Measurements from ENCODE around the gene LTBP1. TPM values are rescaled to one million over a fixed set of nuclear protein-coding genes. Genes with fewer than 3 reads are reported as not detected.

Gene LTBP1
- total and polyA plus RNA-seq, 7 experiments from 2014 or later, result 0.29 to 2.1 TPM; not detected in 5

DNA sequence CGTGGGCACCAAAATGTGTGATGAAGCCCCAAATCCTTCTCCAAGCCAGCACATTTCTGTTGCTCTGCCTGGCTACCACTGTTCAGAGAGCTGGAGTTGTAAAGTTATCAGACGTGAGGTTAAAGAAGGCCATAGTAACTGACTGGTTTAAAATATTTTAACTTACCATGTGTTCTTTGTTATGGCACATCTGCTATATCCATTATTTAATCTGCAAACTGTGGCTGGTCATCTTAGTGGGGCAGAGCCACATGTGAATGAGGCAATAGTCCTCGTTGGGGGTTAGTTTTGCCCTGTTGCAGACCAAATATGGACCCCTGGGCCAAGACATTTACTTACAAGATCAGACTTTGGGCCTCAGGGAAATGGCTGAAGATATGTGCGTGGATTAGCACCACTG, 315.3 kb downstream of the LTBP1 start:
- CTCF ChIA-PET, result no interaction called here
- ATAC-seq, result no peak
- no peaks in the 10 kb centered on the region for H3K4me1 Mint-ChIP-seq

DNA sequence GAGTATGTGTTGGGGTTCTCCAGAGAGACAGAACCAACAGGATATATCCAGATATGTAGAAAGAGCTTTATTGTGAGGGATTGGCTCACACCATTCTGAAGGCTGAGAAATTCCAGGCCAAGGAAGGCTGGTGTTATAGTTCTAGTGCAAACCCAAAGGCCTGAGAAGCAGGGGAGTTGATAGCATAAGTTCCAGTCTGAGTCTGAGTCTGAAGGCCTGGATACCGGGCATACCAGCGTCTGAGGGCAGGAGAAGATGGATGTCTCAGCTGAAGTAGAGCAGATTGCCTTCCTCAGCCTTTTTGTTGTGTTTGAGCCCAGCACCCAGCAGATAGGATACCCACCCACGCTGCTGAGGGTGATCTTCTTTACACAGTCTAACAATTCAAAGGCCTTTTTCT, 318.0 kb downstream of the LTBP1 start:
- no peaks in the 10 kb centered on the region for H3K36me3 ChIP-seq (ENCODE audit: control insufficient read depth in 2 of 3, insufficient read depth in 3 of 3, low read length in 3 of 3)
- no peaks in the 10 kb centered on the region for H3K9me3 ChIP-seq (ENCODE audit: control insufficient read depth in 2 of 3, low read length in 3 of 3)
- H3K4me1 Mint-ChIP-seq, result no peaks in the 10 kb centered on the region
- H3K4me1 ChIP-seq (ENCODE audit: control insufficient read depth in 2 of 2, insufficient read depth in 2 of 2, low read length in 2 of 2), result no peaks in the 10 kb centered on the region
- no peak overlapping the region for H3K4me3 ChIP-seq (ENCODE audit: low read length)
- H3K9me3 Mint-ChIP-seq, result peaks cover 0 to 5% (median 0%) of the 10 kb centered on the region in 11 donors
- POLR2A ChIA-PET, result no interaction called here
- H3K27ac Mint-ChIP-seq, result no peak overlapping the region
- no peaks in the 10 kb centered on the region for H3K27me3 ChIP-seq (ENCODE audit: control insufficient read depth in 2 of 2, insufficient read depth in 2 of 2, low read length in 2 of 2)
- CTCF ChIA-PET, result no interaction called here
- no peak overlapping the region for H3K4me3 Mint-ChIP-seq
- DNase-seq (no peak), ATAC-seq (no peak)
- no peak overlapping the region for H3K27ac ChIP-seq (ENCODE audit: low read depth, low read length)
- intact Hi-C loops (cut with micrococcal nuclease), result no loop called here
- peaks cover 0 to 3% (median 0%) of the 10 kb centered on the region in 5 donors for H3K36me3 Mint-ChIP-seq
- peaks cover 0 to 16% (median 9%) of the 10 kb centered on the region in 5 donors for H3K27me3 Mint-ChIP-seq

More for the DNA sequence above, 315.3 kb downstream of the LTBP1 start:
- H3K9me3 ChIP-seq (ENCODE audit: control insufficient read depth in 2 of 3, low read length in 3 of 3), result no peaks in the 10 kb centered on the region
- H3K36me3 Mint-ChIP-seq, result no peaks in the 10 kb centered on the region
- no peak overlapping the region for H3K4me3 ChIP-seq (ENCODE audit: low read length)
- H3K27me3 ChIP-seq (ENCODE audit: control insufficient read depth in 2 of 2, insufficient read depth in 2 of 2, low read length in 2 of 2), result no peaks in the 10 kb centered on the region
- H3K36me3 ChIP-seq (ENCODE audit: control insufficient read depth in 2 of 3, insufficient read depth in 3 of 3, low read length in 3 of 3), result no peaks in the 10 kb centered on the region
- peaks cover 0 to 29% (median 11%) of the 10 kb centered on the region in 5 donors for H3K27me3 Mint-ChIP-seq
- H3K4me1 ChIP-seq (ENCODE audit: control insufficient read depth in 2 of 2, insufficient read depth in 2 of 2, low read length in 2 of 2), result no peaks in the 10 kb centered on the region
- no peaks in the 10 kb centered on the region for H3K9me3 Mint-ChIP-seq
- no peak for DNase-seq
- POLR2A ChIA-PET, result no interaction called here
- H3K27ac Mint-ChIP-seq, result no peak overlapping the region
- H3K27ac ChIP-seq (ENCODE audit: low read depth, low read length), result no peak overlapping the region
- H3K4me3 Mint-ChIP-seq, result no peak overlapping the region
- intact Hi-C loops (cut with micrococcal nuclease), result no loop called here

DNA sequence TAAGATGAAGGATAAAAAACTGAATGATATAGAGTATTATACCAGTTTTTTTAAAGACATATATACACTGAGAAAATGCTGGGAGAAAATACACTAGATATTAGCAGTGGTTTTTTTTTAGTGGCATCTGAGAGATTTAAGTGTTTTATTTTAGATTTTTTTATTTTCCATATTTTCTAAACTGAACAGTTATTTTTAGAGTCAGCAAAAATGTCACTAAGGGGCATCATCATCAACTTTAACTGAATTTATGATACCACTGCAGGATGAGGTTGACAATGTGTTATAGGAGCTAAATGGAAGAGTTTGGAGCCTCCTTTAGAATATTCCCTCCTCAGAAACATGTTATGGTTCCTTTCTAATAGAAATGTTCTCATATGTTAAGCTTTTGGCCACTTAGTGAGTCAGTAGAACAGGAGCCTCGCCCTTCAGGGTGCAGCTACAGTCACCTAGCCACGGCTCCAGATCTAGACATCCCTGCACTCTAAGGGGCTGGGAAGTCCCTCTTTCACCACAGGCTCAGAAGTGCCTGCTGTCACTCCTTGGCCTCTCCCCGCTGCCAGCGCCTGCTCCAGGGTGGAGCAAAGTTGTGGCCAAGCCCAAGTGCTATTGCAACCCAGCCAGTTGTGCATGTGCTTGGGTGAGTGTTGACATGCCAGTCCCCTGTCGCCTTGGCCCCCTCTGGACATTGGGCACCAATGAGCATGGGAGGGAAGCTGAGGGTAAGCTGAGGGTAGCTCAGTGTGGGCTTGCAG, 319.0 kb downstream of the LTBP1 start:
- peaks cover 0 to 3% (median 0%) of the 10 kb centered on the region in 5 donors for H3K36me3 Mint-ChIP-seq
- ChIA-PET CTCF (no interaction called here), POLR2A (no interaction called here)
- H3K27me3 Mint-ChIP-seq, result peaks cover 0 to 16% (median 7%) of the 10 kb centered on the region in 5 donors
- DNase-seq (no peak), ATAC-seq (no peak)
- Histone ChIP-seq H3K27me3 (ENCODE audit: control insufficient read depth in 2 of 2, insufficient read depth in 2 of 2, low read length in 2 of 2) (no peaks in the 10 kb centered on the region), H3K36me3 (ENCODE audit: control insufficient read depth in 2 of 3, insufficient read depth in 3 of 3, low read length in 3 of 3) (no peaks in the 10 kb centered on the region), H3K9me3 (ENCODE audit: control insufficient read depth in 2 of 3, low read length in 3 of 3) (no peaks in the 10 kb centered on the region), H3K4me1 (ENCODE audit: control insufficient read depth in 2 of 2, insufficient read depth in 2 of 2, low read length in 2 of 2) (no peaks in the 10 kb centered on the region), H3K4me3 (ENCODE audit: low read length) (no peak overlapping the region), H3K27ac (ENCODE audit: low read depth, low read length) (no peak overlapping the region)
- no peaks in the 10 kb centered on the region for H3K4me1 Mint-ChIP-seq
- H3K9me3 Mint-ChIP-seq, result peaks cover 0 to 5% (median 0%) of the 10 kb centered on the region in 11 donors
- H3K27ac Mint-ChIP-seq, result no peak overlapping the region
- no peak overlapping the region for H3K4me3 Mint-ChIP-seq
- intact Hi-C loops (cut with micrococcal nuclease), result no loop called here

DNA sequence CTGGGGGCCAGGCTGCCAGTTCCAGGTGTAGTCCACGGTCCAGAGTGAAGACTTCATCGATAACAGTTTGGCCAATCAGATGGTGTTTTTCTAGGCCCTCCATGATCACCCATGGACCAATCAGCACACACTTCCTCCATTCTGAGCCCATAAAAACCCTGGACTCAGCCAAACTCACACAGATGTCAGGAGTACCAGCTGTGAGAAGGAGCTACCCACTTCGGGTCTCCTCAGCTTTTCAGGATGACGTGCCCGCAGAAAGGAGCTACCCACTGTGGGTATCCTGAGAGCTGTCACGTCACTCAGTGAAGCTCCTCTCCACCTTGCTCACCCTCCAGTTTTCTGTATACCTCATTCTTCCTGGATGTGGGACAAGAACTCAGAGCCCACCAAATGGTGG, 319.7 kb downstream of the LTBP1 start:
- Histone ChIP-seq H3K4me1 (ENCODE audit: control insufficient read depth in 2 of 2, insufficient read depth in 2 of 2, low read length in 2 of 2) (no peaks in the 10 kb centered on the region), H3K9me3 (ENCODE audit: control insufficient read depth in 2 of 3, low read length in 3 of 3) (no peaks in the 10 kb centered on the region), H3K27ac (ENCODE audit: low read depth, low read length) (no peak overlapping the region), H3K27me3 (ENCODE audit: control insufficient read depth in 2 of 2, insufficient read depth in 2 of 2, low read length in 2 of 2) (no peaks in the 10 kb centered on the region), H3K4me3 (ENCODE audit: low read length) (no peak overlapping the region), H3K36me3 (ENCODE audit: control insufficient read depth in 2 of 3, insufficient read depth in 3 of 3, low read length in 3 of 3) (no peaks in the 10 kb centered on the region)
- DNase-seq (no peak), ATAC-seq (no peak)
- Mint-ChIP-seq H3K36me3 (peaks cover 0 to 3% (median 0%) of the 10 kb centered on the region in 5 donors), H3K27ac (no peak overlapping the region), H3K4me3 (no peak overlapping the region), H3K9me3 (peaks cover 0 to 5% (median 0%) of the 10 kb centered on the region in 11 donors), H3K4me1 (no peaks in the 10 kb centered on the region), H3K27me3 (peaks cover 0 to 9% (median 6%) of the 10 kb centered on the region in 5 donors)
- CTCF ChIA-PET, result no interaction called here
- intact Hi-C loops (cut with micrococcal nuclease), result no loop called here
- POLR2A ChIA-PET, result no interaction called here

DNA sequence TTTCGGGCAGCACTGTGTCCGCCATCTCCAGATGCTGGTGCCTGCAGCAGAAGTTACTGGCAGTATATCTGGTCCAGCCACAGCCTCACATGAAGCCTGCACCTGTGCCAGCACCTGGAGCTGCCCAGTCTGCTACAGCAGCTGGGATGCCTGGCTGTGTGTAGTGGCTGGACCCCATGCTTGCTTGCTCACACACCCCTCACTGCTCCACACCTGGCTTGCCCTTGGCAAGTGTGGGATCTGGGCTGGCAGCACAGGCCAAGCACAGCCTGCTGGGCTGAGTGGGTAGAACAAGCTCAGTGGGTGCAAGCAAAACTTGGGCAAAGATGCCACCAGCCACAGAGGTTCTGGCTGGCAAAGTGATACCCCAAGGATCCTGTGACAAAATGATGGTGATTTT, 320.3 kb downstream of the LTBP1 start:
- peaks cover 0 to 3% of the 10 kb centered on the region in 2 donors for H3K4me1 ChIP-seq (ENCODE audit: control insufficient read depth in 2 of 2, insufficient read depth in 2 of 2, low read length in 2 of 2)
- DNase-seq (no peak), ATAC-seq (no peak)
- H3K36me3 ChIP-seq (ENCODE audit: control insufficient read depth in 2 of 3, insufficient read depth in 3 of 3, low read length in 3 of 3), result no peaks in the 10 kb centered on the region
- Mint-ChIP-seq H3K9me3 (peaks cover 0 to 5% (median 0%) of the 10 kb centered on the region in 11 donors), H3K4me3 (no peak overlapping the region), H3K36me3 (peaks cover 0 to 3% (median 0%) of the 10 kb centered on the region in 5 donors), H3K4me1 (peaks cover 0 to 3% (median 0%) of the 10 kb centered on the region in 7 donors), H3K27me3 (peaks cover 0 to 6% (median 6%) of the 10 kb centered on the region in 5 donors), H3K27ac (no peak overlapping the region)
- intact Hi-C loops (cut with micrococcal nuclease), result no loop called here
- no peak overlapping the region for H3K4me3 ChIP-seq (ENCODE audit: low read length)
- POLR2A ChIA-PET, result no interaction called here
- H3K27me3 ChIP-seq (ENCODE audit: control insufficient read depth in 2 of 2, insufficient read depth in 2 of 2, low read length in 2 of 2), result no peaks in the 10 kb centered on the region
- H3K27ac ChIP-seq (ENCODE audit: low read depth, low read length), result no peak overlapping the region
- CTCF ChIA-PET, result no interaction called here
- no peaks in the 10 kb centered on the region for H3K9me3 ChIP-seq (ENCODE audit: control insufficient read depth in 2 of 3, low read length in 3 of 3)

DNA sequence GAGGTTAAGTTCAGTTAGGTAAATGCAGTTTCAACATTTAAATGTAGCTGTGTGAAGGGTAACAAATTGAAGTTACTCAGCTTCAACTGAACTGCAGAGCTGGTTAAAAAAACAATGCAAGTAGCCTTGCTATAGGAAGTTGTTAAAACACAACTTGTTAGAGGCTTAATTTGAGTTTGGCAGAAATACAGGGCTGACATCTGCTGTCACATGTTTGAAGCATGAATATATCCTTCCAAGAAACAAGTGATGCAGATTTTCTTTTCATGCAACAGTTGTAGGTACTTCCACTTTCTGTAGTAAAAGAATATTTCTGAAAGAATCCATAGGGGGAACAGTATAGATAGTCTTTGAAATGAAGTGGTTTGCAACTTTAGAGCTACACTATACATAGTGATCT, 321.0 kb downstream of the LTBP1 start:
- Histone ChIP-seq H3K4me3 (ENCODE audit: low read length) (no peak overlapping the region), H3K27me3 (ENCODE audit: control insufficient read depth in 2 of 2, insufficient read depth in 2 of 2, low read length in 2 of 2) (no peaks in the 10 kb centered on the region), H3K9me3 (ENCODE audit: control insufficient read depth in 2 of 3, low read length in 3 of 3) (no peaks in the 10 kb centered on the region), H3K36me3 (ENCODE audit: control insufficient read depth in 2 of 3, insufficient read depth in 3 of 3, low read length in 3 of 3) (no peaks in the 10 kb centered on the region), H3K4me1 (ENCODE audit: control insufficient read depth in 2 of 2, insufficient read depth in 2 of 2, low read length in 2 of 2) (peaks cover 0 to 10% of the 10 kb centered on the region in 2 donors), H3K27ac (ENCODE audit: low read depth, low read length) (no peak overlapping the region)
- Mint-ChIP-seq H3K27ac (no peak overlapping the region), H3K4me3 (no peak overlapping the region), H3K36me3 (peaks cover 0 to 3% (median 0%) of the 10 kb centered on the region in 5 donors), H3K4me1 (peaks cover 0 to 7% (median 0%) of the 10 kb centered on the region in 7 donors), H3K27me3 (peaks cover 0 to 6% (median 6%) of the 10 kb centered on the region in 5 donors), H3K9me3 (peaks cover 0 to 5% (median 0%) of the 10 kb centered on the region in 11 donors)
- CTCF ChIA-PET, result no interaction called here
- DNase-seq, result no peak
- no peak for ATAC-seq
- POLR2A ChIA-PET, result no interaction called here
- intact Hi-C loops (cut with micrococcal nuclease), result no loop called here

All from naive thymus-derived CD4-positive, alpha-beta T cell (primary cell).